Muscle of back (tissue), 11 donors: ENCODE results near the gene EXOSC3. TPM values are rescaled to one million over a fixed set of nuclear protein-coding genes. Genes with fewer than 3 reads are reported as not detected.
"Not testable (repeated sequence)": the region's sequence is repeated elsewhere in the genome, so short reads cannot be mapped to it uniquely, and the experiment has no call there.

Experiments used
- DNase-seq, 3 donors: peaks; one replicate each; pipeline versions ENCODE4 v3.0.0 to v3.0.0-alpha.2; 2013
- polyA plus RNA-seq, 10 donors: library from polyadenylated mRNA; unstranded; fragments of 120-200 nt; gene quantifications; one replicate each; pipeline ENCODE4 v1.2.1, GENCODE V29; 2013; ENCODE audit not compliant: insufficient read length in 10 of 10

Gene EXOSC3
- polyA plus RNA-seq, 10 donors = 20.3 to 28.7 (median 23.1) TPM

GRCh38 chr9:37784291-37784615 lies 611 bp downstream of the EXOSC3 start:
- DNase-seq = no peak

GRCh38 chr9:37778534-37778933 lies 6.3 kb downstream of the EXOSC3 start:
- DNase-seq = no peak

- no peak for DNase-seq
Observed at GRCh38 chr9:37776328-37776727, 8.5 kb downstream of the EXOSC3 start.

- no peak for DNase-seq
Observed at GRCh38 chr9:37775216-37775919, 9.5 kb downstream of the EXOSC3 start.

GRCh38 chr9:37769995-37770394 lies 14.9 kb downstream of the EXOSC3 start:
- DNase-seq = no peak

GRCh38 chr9:37769306-37769705 lies 15.6 kb downstream of the EXOSC3 start:
- DNase-seq = no peak

GRCh38 chr9:37765263-37765662 lies 19.6 kb downstream of the EXOSC3 start:
- DNase-seq = not testable (repeated sequence)

GRCh38 chr9:37761511-37761910 lies 23.4 kb downstream of the EXOSC3 start:
- DNase-seq = no peak

GRCh38 chr9:37760416-37761161 lies 24.3 kb downstream of the EXOSC3 start:
- DNase-seq = peak in 1 of 3 donors; percentile 32

GRCh38 chr9:37758747-37759146 lies 26.1 kb downstream of the EXOSC3 start:
- DNase-seq = no peak

- DNase-seq = peak; percentile 59 to 93 (median 77)
Observed at GRCh38 chr9:37753489-37754190, 31.2 kb downstream of the EXOSC3 start, which contains the start of gene TRMT10B. TSS of gene TRMT10B (plus strand) at chr9:37753805. CDS start at chr9:37761932, 8,127 bp downstream.

- DNase-seq = no peak
Observed at GRCh38 chr9:37752642-37753488, 32.0 kb downstream of the EXOSC3 start.

GRCh38 chr9:37752112-37752511 lies 32.8 kb downstream of the EXOSC3 start:
- not testable (repeated sequence) for DNase-seq

- not testable (repeated sequence) for DNase-seq
Observed at GRCh38 chr9:37751704-37752103, 33.2 kb downstream of the EXOSC3 start.

- DNase-seq = no peak
Observed at GRCh38 chr9:37751186-37751585, 33.7 kb downstream of the EXOSC3 start.

GRCh38 chr9:37749129-37749528 lies 35.7 kb downstream of the EXOSC3 start:
- DNase-seq = no peak

- DNase-seq = peak in 2 of 3 donors; percentile 51 to 70
Observed at GRCh38 chr9:37747271-37747753, 37.6 kb downstream of the EXOSC3 start.

GRCh38 chr9:37746448-37747270 lies 38.2 kb downstream of the EXOSC3 start:
- DNase-seq = no peak

GRCh38 chr9:37745970-37746369 lies 38.9 kb downstream of the EXOSC3 start:
- peak in 1 of 3 donors; percentile 59 for DNase-seq

GRCh38 chr9:37740631-37741328 lies 44.1 kb downstream of the EXOSC3 start:
- no peak for DNase-seq
